HepG2 (cell line): ENCODE data around the gene RPS6KA3. TPM values are rescaled to one million over a fixed set of nuclear protein-coding genes. Genes with fewer than 3 reads are reported as not detected.

ENCODE experiments used
- CBFB ChIP-seq: sonication (generic); formaldehyde crosslinking; IDR thresholded peaks from 2 replicates; pipeline ENCODE4 v1.4.0; 2020; ENCODE audit warnings: missing genetic modification reagents
- GATAD2A ChIP-seq: IDR thresholded peaks from 2 replicates; pipeline ENCODE4 v1.6.1; 2016
- HOXA7 ChIP-seq: sonication (generic); formaldehyde crosslinking; IDR thresholded peaks from 2 replicates; pipeline ENCODE4 v1.8.1; 2022; ENCODE audit warnings: mild to moderate bottlenecking, missing genetic modification reagents, moderate library complexity
- MAFK ChIP-seq, 2 experiments: IDR thresholded peaks in 1 of 2; conservative IDR thresholded peaks in 1 of 2; 2 replicates each; pipeline ENCODE4 v1.6.1; 2011; ENCODE audit warnings: improper control_type of control experiment in 2 of 2, low read length in 2 of 2
- MBD4 ChIP-seq: IDR thresholded peaks from 2 replicates; pipeline ENCODE4 v1.6.1; 2012; ENCODE audit warnings: low read length, inconsistent platforms, borderline replicate concordance
- NFRKB ChIP-seq: fragments of 450-650 bp; IDR thresholded peaks from 2 replicates; pipeline ENCODE4 v1.6.1; 2017
- RXRA ChIP-seq: sonication (generic); formaldehyde crosslinking; IDR thresholded peaks from 2 replicates; pipeline ENCODE4 v1.5.1; 2020; ENCODE audit warnings: missing genetic modification reagents
- SMARCE1 ChIP-seq: fragments of 450-650 bp; IDR thresholded peaks from 2 replicates; pipeline ENCODE4 v1.6.1; 2017; ENCODE audit warnings: borderline replicate concordance
- STAG1 ChIP-seq: sonication (generic); formaldehyde crosslinking; IDR thresholded peaks from 2 replicates; pipeline ENCODE4 v1.4.0; 2020; ENCODE audit warnings: missing genetic modification reagents
- TAF1 ChIP-seq: sonication (generic); formaldehyde crosslinking; IDR thresholded peaks from 2 replicates; pipeline ENCODE4 v1.4.0; 2020; ENCODE audit warnings: missing genetic modification reagents
- ZBTB7A ChIP-seq: sonication (generic); formaldehyde crosslinking; IDR thresholded peaks from 2 replicates; pipeline ENCODE4 v1.8.0; 2022; ENCODE audit warnings: mild to moderate bottlenecking, missing genetic modification reagents
- ZFP36L2 ChIP-seq: sonication (generic); formaldehyde crosslinking; IDR thresholded peaks from 2 replicates; pipeline ENCODE4 v1.4.0; 2020; ENCODE audit warnings: missing genetic modification reagents
- ZNF136 ChIP-seq: sonication (generic); formaldehyde crosslinking; IDR thresholded peaks from 2 replicates; pipeline ENCODE4 v1.8.1; 2022; ENCODE audit warnings: low read depth, mild to moderate bottlenecking, moderate library complexity, missing genetic modification reagents
- ZNF160 ChIP-seq: sonication (generic); formaldehyde crosslinking; IDR thresholded peaks from 2 replicates; pipeline ENCODE4 v1.8.0; 2022; ENCODE audit warnings: mild to moderate bottlenecking, inconsistent platforms, missing genetic modification reagents
- ZNF749 ChIP-seq: sonication (generic); formaldehyde crosslinking; IDR thresholded peaks from 2 replicates; pipeline ENCODE4 v1.8.0; 2022; ENCODE audit warnings: mild to moderate bottlenecking, missing genetic modification reagents, moderate library complexity, borderline replicate concordance
- ZNF879 ChIP-seq: sonication (generic); formaldehyde crosslinking; IDR thresholded peaks from 2 replicates; pipeline ENCODE4 v1.8.1; 2023; ENCODE audit warnings: missing genetic modification reagents
- polyA plus RNA-seq, 8 experiments: library from polyadenylated mRNA; depleted of rRNA in 3 of 8; stranded (reverse) in 7 of 8; unstranded in 1 of 8; fragments of >200 nt; fragmentation: Illumina TruSeq in 4 of 8; extraction: Trizol in 4 of 8; gene quantifications; 2 replicates each; pipeline versions ENCODE4 v1.2.1 to v1.2.3, GENCODE V29; 2011 to 2016; ENCODE audit warnings: low read depth in 4 of 8, missing spikeins in 1 of 8, mixed read lengths in 1 of 8; ENCODE audit not compliant: insufficient read depth in 1 of 8
- total RNA-seq, 5 experiments: library from RNA; depleted of rRNA; stranded (reverse); fragments of >200 nt; fragmentation: Illumina TruSeq; extraction: Trizol; gene quantifications; 2 replicates each; pipeline ENCODE4 v1.2.3, GENCODE V29; 2016; ENCODE audit warnings: low read depth in 1 of 5
- TF ChIP-seq, protein P1 (sequence below): sonication (generic); formaldehyde crosslinking; IDR thresholded peaks from 2 replicates; pipeline ENCODE4 v1.5.1; 2020; ENCODE audit warnings: missing genetic modification reagents, mild to moderate bottlenecking, borderline replicate concordance
- TF ChIP-seq, protein P2 (sequence below): sonication (generic); formaldehyde crosslinking; IDR thresholded peaks from 2 replicates; pipeline ENCODE4 v1.4.0; 2020; ENCODE audit warnings: missing genetic modification reagents
- TF ChIP-seq, protein P3 (sequence below): sonication (generic); formaldehyde crosslinking; IDR thresholded peaks from 2 replicates; pipeline ENCODE4 v1.4.0; 2020; ENCODE audit warnings: missing genetic modification reagents, mild to moderate bottlenecking, borderline replicate concordance
- TF ChIP-seq, protein P4 (sequence below): sonication (generic); formaldehyde crosslinking; IDR thresholded peaks from 2 replicates; pipeline ENCODE4 v1.4.0; 2020; ENCODE audit warnings: mild to moderate bottlenecking, missing genetic modification reagents, borderline replicate concordance
- TF ChIP-seq, protein P5 (sequence below): sonication (generic); formaldehyde crosslinking; IDR thresholded peaks from 2 replicates; pipeline ENCODE4 v1.5.0; 2020; ENCODE audit warnings: missing genetic modification reagents

RPS6KA3 gene
- total and polyA plus RNA-seq, 2 of the 13 experiments (the other 11 are each of a cell fraction or from before 2014, with no cell fraction given) = 314 to 357 TPM

DNA sequence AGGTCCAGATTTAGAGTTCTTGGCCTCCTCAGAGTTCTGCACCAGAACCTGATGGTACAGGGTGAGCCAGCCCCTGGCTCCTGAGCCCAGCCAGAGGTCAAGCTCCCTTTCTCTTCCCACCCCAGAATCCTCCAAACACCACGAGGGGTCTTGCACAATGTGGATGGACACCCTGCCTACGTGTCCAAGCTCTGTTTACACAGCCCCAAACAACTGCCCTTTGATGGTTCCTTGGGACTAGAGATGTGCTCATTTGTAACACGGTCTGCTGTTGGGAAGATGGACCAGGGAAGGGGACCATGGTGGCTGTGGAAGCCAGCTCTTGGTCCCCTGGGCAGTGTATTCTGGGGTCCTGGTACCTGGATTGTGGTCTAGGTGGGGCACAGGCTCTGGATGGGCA, 40.0 kb upstream of the RPS6KA3 start (continued):
- TF ChIP-seq MBD4 = no peak
- TF ChIP-seq, protein P1, sequence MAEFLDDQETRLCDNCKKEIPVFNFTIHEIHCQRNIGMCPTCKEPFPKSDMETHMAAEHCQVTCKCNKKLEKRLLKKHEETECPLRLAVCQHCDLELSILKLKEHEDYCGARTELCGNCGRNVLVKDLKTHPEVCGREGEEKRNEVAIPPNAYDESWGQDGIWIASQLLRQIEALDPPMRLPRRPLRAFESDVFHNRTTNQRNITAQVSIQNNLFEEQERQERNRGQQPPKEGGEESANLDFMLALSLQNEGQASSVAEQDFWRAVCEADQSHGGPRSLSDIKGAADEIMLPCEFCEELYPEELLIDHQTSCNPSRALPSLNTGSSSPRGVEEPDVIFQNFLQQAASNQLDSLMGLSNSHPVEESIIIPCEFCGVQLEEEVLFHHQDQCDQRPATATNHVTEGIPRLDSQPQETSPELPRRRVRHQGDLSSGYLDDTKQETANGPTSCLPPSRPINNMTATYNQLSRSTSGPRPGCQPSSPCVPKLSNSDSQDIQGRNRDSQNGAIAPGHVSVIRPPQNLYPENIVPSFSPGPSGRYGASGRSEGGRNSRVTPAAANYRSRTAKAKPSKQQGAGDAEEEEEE = no peak
- TF ChIP-seq CBFB = no peak
- TF ChIP-seq, protein P2, sequence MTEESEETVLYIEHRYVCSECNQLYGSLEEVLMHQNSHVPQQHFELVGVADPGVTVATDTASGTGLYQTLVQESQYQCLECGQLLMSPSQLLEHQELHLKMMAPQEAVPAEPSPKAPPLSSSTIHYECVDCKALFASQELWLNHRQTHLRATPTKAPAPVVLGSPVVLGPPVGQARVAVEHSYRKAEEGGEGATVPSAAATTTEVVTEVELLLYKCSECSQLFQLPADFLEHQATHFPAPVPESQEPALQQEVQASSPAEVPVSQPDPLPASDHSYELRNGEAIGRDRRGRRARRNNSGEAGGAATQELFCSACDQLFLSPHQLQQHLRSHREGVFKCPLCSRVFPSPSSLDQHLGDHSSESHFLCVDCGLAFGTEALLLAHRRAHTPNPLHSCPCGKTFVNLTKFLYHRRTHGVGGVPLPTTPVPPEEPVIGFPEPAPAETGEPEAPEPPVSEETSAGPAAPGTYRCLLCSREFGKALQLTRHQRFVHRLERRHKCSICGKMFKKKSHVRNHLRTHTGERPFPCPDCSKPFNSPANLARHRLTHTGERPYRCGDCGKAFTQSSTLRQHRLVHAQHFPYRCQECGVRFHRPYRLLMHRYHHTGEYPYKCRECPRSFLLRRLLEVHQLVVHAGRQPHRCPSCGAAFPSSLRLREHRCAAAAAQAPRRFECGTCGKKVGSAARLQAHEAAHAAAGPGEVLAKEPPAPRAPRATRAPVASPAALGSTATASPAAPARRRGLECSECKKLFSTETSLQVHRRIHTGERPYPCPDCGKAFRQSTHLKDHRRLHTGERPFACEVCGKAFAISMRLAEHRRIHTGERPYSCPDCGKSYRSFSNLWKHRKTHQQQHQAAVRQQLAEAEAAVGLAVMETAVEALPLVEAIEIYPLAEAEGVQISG (CRISPR knock-in tag) = peak; percentile 46; the same call in 1 of the 2 replicates
- TF ChIP-seq, protein P3, sequence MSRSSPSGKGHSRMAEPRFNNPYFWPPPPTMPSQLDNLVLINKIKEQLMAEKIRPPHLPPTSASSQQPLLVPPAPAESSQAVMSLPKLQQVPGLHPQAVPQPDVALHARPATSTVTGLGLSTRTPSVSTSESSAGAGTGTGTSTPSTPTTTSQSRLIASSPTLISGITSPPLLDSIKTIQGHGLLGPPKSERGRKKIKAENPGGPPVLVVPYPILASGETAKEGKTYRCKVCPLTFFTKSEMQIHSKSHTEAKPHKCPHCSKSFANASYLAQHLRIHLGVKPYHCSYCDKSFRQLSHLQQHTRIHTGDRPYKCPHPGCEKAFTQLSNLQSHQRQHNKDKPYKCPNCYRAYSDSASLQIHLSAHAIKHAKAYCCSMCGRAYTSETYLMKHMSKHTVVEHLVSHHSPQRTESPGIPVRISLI (CRISPR knock-in tag) = no peak
- no peak for TF ChIP-seq HOXA7
- TF ChIP-seq NFRKB = no peak
- TF ChIP-seq MAFK (conservative IDR thresholded peaks at IDR 0.05 in 1 of 2, IDR thresholded peaks at IDR 0.05 in 1 of 2; ENCODE audit: low read length in 2 of 2) = no peak
- TF ChIP-seq, protein P4, sequence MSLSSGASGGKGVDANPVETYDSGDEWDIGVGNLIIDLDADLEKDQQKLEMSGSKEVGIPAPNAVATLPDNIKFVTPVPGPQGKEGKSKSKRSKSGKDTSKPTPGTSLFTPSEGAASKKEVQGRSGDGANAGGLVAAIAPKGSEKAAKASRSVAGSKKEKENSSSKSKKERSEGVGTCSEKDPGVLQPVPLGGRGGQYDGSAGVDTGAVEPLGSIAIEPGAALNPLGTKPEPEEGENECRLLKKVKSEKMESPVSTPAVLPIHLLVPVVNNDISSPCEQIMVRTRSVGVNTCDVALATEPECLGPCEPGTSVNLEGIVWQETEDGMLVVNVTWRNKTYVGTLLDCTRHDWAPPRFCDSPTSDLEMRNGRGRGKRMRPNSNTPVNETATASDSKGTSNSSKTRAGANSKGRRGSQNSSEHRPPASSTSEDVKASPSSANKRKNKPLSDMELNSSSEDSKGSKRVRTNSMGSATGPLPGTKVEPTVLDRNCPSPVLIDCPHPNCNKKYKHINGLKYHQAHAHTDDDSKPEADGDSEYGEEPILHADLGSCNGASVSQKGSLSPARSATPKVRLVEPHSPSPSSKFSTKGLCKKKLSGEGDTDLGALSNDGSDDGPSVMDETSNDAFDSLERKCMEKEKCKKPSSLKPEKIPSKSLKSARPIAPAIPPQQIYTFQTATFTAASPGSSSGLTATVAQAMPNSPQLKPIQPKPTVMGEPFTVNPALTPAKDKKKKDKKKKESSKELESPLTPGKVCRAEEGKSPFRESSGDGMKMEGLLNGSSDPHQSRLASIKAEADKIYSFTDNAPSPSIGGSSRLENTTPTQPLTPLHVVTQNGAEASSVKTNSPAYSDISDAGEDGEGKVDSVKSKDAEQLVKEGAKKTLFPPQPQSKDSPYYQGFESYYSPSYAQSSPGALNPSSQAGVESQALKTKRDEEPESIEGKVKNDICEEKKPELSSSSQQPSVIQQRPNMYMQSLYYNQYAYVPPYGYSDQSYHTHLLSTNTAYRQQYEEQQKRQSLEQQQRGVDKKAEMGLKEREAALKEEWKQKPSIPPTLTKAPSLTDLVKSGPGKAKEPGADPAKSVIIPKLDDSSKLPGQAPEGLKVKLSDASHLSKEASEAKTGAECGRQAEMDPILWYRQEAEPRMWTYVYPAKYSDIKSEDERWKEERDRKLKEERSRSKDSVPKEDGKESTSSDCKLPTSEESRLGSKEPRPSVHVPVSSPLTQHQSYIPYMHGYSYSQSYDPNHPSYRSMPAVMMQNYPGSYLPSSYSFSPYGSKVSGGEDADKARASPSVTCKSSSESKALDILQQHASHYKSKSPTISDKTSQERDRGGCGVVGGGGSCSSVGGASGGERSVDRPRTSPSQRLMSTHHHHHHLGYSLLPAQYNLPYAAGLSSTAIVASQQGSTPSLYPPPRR (CRISPR knock-in tag) = peak; percentile 61; the same call in 1 of the 2 replicates
- no peak for TF ChIP-seq STAG1 (CRISPR knock-in tag)
- no peak for TF ChIP-seq ZNF879 (CRISPR knock-in tag)
- TF ChIP-seq, protein P5, sequence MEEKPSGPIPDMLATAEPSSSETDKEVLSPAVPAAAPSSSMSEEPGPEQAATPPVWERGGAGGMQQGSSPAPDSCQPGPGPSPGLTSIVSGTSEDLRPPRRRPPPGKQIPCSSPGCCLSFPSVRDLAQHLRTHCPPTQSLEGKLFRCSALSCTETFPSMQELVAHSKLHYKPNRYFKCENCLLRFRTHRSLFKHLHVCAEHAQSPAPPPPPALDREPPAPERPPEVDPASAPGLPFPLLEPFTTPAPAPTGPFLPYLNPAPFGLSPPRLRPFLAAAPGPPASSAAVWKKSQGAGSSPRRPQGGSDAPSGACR = 0 out of 2 replicates have a peak, but pooled peaks have one; percentile 40
- TF ChIP-seq ZBTB7A = 0 out of 2 replicates have a peak, but pooled peaks have one; percentile 15
- peak; percentile 24; the same call in 1 of the 2 replicates for TF ChIP-seq TAF1
- TF ChIP-seq ZFP36L2 (CRISPR knock-in tag) = no peak
- peak; percentile 63; the same call in 1 of the 2 replicates for TF ChIP-seq RXRA
- TF ChIP-seq ZNF136 (CRISPR knock-in tag) = no peak
- TF ChIP-seq ZNF160 = no peak
- no peak for TF ChIP-seq ZNF749 (CRISPR knock-in tag)
- no peak for TF ChIP-seq SMARCE1
- TF ChIP-seq GATAD2A = peak; percentile 79
